ENCODE results near the gene SLC28A2.
A peak's percentile ranks its signal among the peaks of the same experiment; 100 is the strongest.
"Not testable (repeated sequence)": the region's sequence is repeated elsewhere in the genome, so short reads cannot be mapped to it uniquely, and the experiment has no call there.

SLC28A2 gene

DNA sequence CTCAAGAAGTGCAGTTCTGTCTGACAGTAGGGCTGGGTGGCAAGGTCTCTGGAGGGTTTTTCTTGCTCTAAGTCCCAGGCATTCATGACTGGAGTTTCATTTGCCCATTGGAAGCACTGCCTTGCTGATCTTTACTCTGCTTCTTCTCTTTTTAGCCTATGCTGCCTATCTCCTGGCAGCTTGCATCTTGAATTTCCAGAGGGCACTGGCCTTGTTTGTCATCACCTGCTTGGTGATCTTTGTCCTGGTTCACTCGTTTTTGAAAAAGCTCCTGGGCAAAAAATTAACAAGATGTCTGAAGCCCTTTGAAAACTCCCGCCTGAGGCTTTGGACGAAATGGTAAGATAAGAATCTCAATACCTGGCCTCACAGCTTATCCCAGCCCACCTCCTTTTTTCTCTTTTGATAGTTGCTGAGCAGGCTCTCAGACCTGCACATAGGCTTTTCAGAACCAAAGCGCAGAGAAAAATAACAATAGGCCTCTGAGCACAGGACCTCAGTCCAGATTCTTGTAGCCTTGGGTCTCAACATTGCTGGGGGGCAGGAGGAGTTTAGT is 10.9 kb downstream of the SLC28A2 start:
- DNase-seq: no peak

DNA sequence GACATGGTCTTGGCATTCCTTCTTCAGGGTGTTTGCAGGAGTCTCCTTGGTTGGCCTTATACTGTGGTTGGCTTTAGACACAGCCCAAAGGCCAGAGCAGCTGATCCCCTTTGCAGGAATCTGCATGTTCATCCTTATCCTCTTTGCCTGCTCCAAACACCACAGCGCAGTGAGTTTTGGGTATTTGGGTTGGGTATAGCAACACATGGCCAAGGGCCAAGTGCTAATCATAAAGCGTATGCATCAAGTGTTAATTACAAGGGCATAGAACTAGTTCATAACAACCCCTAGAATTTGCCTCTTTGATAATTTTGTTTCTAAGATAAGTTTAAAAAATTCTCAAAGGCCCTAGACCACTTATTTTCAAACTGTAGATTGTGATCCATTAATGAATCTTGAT is 11.8 kb downstream of the SLC28A2 start:
- DNase-seq: no peak

DNA sequence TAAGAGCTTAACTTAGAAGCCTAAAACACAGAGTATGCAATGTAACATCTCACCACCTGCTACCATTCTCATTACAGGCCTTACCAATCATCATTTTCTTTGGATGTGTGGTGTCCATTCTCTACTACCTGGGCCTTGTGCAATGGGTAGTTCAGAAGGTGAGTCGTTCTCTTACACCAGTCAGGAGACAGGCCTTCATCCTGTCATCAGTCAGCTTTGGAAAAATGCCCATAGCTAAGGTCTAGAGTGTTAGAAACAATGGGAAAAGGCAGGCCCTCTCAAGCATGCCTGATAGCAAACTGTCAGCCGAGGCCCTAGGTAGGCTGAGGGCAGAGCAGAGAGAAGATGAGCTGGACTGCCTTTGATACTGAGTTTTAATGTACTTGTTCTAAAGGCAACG is 13.5 kb downstream of the SLC28A2 start:
- no peak for DNase-seq

DNA sequence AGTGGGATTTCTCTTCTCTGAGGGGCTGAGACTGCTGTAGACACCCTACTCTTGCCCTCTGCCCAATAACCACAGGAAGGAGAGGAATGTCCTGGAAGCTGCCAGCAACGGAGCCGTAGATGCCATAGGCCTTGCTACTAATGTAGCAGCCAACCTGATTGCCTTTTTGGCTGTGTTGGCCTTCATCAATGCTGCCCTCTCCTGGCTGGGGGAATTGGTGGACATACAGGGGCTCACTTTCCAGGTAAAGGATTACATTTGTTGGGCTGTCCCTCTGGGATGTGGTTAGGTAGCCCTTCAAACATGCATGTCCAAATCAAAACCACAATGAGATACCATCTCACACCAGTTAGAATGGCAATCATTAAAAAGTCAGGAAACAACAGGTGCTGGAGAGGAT is 16.1 kb downstream of the SLC28A2 start:
- DNase-seq: no peak

DNA sequence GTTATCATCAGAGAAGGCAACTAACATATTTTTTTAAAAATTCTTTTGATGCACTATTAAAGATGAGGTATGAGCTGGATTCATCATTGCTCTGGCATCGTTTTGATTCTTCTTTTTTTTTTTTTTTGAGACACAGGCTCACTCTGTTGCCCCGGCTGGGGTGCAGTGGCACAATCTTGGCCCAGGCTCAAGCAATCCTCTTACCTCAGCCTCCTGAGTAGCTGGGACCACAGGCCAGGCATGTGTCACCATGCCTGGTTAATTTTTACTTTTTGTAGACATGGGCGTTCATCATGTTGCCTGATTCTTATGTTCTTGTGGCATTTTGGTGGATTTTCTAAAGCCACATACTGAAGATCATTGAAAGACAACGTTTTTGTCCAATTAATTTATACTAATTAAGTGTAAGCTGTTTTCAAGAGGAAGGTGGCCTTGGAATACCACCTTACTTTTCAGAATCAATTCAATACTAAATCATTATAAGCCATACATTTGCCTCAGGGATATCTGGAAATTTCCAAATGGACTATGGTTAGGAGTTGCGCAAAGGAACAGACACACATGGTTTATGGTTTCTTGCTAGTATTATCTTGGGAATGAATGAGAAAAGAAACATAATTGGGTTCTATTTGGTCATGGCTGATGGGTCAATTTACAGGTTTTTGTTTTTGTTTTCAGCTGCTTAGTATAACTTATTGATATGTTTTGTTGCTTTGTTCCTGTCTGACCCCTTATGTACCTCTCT is 22.8 kb downstream of the SLC28A2 start:
- no peak for DNase-seq

DNA sequence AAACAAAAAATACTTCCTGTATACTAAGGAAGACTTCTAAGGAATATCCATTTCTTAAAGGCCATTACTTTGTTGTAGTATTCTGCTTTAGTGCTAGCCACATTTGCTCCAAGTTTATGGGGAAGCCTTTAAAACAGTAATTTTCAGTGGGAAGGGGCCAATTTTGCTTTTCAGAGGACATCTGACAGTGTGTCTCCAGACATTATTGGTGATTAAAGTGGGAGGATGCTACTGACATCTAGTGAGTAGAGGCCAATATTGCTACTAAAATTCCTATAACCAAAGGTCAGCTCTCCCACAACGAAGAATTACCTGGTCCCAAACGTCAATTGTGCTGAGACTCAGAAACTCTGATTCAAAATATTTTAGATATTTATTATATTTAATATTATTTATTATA is 24.8 kb downstream of the SLC28A2 start:
- DNase-seq: no peak

DNA sequence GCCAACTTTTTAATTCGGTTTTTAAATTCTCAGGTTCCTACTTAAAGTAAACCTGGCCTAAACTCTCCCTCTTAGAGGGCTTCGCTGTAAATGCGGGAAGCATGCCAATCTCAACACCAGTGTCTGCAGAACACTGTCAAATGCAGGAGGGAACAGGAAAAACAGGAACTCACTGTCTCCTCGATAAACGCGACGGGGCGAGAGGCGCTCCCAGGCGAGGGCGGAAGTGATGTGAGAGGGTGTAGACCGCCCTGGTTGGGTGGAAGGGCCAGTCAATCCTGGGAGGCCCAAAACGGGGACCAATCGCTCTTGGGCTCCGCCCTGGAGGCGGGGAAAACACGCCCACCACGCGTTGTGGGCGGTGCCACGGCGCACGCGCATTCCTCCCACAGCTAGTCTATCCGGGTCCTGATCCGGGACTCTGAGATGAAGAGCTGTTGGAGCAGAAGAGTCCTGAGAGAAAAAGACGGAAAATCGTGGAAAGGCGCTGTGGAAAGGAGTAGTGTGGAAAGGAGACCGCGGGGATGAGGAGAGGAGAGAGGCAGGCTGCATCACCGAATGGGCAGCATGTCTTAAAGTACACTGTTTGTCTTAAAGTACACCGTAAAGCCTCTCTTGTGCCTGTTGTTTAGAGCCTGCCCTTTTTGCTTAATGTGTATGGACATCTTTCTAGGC is 27.1 kb downstream of the SLC28A2 start:
- peak; percentile 75 for DNase-seq

DNA sequence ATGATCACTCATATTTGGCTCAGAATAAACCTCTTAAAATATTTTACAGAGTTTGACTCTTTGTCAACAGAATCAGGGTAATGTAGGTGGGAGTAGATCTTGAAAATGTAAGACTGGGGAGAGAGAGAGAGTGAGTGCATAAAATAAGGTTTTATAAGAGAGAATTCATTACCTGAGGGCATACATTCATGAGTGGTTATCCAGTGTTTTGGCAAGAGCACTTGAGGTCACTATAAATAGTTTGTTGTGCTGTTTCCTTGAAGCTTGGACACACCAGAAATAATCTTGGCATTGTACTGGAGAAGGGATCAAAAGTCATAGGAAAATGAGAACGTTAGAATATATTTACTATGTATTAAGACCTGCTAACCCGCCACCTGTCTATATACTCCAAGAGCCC is 33.4 kb downstream of the SLC28A2 start:
- DNase-seq: no peak

DNA sequence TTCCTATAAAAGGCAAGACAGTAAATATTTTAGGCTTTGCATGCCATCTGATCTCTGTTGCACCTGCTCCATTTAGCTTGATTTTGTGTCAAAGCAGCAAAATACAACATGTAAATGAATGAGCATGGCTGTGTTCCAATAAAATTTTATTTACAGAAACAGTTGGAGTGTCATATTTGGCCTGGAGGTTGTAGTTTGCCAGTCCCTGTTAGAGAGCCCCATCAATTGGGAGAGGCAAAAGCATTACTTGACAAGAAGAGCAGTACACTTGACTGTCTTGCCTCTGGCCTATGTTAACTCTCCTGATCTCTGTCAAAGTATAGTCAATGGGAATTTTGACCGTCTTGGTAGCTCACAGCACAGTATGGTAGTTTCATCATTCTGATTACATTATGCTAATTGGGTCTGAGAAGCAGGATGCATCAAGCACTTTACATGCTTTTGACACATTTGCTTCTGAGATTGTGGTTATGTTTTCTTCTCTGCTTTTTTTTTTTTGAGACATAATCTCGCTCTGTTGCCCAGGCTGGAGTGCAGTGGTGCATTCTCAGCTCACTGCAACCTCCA is 35.4 kb downstream of the SLC28A2 start:
- DNase-seq: no peak

DNA sequence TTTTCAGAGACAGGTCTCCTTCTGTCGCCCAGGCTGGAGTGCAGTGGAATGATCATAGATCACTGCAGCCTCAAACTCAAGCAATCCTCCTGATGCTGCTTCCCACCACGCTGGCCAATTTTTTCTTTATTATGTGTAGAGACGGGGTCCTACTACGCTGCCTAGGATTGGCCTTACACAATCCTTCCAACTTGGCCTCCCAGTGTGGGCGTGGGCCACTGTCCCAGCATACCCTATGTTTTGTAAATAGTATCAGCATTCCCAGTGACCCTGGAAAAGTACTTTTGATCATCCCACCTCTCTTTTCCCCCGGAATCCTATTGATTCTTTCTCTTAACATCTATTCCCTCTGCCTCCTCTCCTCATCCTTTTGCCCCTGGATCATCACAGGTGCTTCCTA is 36.9 kb downstream of the SLC28A2 start:
- no peak for DNase-seq

DNA sequence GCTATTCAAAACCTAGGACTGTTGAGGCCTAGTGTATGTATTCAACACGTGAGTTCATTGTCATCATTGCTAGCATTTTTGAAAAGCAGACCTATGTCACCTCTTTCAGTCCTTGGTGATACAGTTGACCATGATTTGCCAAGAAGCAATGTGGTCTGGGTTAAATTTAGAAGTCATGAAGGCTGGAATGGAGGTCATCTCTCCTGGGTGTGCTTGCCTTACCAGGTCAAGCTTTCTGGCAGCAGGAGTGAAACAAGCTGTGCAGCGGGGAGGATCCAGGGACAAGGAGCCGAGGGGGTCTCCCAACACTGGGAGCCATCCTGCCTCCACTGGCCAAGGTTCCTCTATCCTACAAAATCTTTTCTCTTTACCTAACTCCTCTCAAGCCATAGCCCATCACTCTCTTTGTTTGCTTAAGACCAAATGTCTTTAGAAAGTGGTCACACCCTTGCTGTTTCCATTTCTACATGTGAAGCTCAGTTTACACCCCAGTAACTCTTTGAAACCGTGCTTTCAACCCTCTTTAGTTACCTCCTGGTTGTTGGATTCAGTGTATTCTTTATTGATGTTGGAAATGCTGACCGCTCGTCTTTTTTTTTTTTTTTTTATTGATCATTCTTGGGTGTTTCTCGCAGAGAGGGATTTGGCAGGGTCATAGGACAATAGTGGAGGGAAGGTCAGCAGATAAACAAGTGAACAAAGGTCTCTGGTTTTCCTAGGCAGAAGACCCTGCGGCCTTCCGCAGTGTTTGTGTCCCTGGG is 40.0 kb downstream of the SLC28A2 start:
- DNase-seq: no peak

DNA sequence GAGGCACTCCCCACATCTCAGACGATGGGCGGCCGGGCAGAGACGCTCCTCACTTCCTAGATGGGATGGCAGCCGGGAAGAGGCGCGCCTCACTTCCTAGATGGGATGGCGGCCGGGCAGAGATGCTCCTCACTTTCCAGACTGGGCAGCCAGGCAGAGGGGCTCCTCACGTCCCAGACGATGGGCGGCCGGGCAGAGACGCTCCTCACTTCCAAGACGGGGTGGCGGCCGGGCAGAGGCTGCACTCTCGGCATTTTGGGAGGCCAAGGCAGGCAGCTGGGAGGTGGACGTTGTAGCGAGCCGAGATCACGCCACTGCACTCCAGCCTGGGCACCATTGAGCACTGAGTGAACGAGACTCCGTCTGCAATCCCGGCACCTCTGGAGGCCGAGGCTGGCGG is 41.3 kb downstream of the SLC28A2 start:
- DNase-seq: not testable (repeated sequence)

DNA sequence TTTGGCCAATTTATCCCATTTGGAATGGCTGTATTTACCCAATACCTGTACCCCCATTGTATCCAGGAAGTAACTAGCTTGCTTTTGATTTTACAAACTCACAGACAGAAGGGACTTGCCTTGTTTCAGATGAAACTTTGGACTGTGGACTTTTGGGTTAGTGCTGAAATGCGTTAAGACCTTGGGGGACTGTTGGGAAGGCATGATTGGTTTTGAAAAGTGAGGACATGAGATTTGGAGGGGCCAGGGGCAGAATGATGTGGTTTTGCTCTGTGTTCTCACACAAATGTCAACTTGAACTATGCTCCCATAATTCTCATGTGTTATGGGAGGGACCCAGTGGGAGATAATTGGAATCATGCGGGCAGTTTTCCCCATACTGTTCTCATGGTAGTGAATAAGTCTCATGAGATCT is 46.9 kb downstream of the SLC28A2 start:
- DNase-seq: not testable (repeated sequence)

DNA sequence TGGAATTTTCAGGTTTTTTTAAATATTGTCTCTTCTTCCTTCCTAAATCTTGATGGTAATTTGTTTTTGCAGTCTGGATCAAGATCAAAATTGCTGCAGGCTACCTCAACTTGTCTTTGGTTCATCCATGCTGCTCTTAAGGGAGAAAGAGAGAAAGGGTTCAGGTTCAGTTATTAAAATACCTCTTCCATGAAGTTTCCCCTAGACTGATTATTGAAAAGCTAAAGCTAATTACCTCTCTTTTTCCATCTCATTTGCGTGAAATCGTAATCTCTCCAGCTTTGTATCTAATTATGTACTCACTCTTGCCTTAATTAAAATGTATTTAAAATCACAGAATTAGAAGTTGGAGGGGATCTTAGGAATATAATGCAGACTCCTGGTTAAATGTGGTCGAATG is 52.7 kb downstream of the SLC28A2 start:
- no peak for DNase-seq

DNA sequence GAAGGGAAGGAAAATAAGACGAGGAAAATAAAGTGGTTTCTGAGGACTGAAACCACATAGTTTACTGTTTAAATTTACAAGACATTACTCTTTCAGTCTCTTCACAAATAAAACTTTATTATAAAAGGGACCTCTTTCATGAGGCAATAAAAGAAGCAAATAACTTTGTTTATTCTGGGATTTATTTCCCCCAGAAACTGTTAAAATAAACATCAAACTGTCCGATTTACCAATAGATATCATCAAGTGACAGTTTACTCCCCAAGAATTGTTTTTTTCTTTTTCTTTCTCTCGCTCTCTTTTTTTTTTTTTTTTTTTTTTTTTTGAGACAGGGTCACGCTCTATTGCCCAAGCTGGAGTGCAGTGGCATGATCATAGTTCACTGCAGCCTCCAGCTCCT is 54.1 kb downstream of the SLC28A2 start:
- no peak for DNase-seq

DNA sequence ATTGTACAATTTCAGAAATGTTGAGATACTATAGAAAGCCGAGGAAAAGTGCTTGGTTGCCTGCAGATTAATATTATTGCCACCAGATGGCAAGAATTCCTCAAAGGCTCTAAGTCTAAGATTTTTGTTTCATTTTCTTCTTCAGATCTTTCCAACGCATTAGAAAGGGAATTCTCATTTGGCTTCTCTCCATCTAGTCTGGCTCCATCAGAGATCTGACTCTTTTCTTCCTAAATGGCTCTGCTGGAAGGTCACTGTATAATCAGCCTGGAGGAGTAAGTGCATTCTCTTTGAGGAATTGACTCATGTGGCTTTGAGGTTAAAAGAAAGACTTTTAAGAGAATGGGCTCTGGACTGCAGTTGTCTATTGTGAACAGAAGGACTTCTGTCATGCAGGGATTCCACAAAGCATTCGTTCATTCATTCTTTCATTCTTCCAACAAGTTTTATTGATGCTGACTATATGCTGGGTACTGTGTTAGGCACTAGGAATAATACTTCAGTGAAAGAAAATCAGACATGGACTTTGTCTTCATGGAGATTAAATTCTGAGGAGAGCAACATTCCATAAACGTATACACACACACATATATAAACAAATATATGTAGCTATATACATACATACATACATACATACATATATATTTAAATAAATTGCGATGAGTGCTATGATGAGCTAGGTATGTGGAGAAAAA is 55.3 kb downstream of the SLC28A2 start:
- no peak for DNase-seq

DNA sequence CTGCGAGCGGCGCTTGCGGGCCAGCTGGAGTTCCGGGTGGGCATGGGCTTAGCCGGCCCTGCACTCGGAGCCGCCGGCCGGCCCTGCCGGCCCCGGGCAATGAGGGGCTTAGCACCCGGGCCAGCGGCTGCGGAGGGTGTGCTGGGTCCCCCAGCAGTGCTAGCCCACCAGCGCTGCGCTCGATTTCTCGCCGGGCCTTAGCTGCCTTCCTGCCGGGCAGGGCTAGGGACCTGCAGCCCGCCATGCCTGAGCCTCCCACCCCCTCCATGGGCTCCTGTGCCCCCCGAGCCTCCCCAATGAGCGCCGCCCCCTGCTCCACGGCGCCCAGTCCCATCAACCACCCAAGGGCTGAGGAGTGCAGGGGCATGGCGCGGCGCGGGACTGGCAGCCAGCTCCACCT is 62.1 kb downstream of the SLC28A2 start:
- DNase-seq: not testable (repeated sequence)

DNA sequence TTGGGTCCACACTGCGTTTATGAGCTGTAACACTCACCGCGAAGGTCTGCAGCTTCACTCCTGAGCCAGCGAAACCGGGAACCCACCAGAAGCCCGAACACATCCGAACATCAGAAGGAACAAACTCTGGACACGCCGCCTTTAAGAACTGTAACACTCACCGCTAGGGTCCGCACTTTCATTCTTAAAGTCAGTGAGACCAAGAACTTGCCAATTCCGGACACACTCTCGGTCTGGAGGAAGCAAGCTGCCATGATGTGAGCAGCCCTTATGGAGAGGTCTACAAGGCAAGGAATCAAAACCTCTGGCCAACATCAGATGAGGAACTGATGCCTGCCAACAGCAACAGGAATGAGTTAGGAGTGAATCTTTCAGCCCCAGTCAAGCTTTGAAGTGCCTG is 62.9 kb downstream of the SLC28A2 start:
- no peak for DNase-seq

DNA sequence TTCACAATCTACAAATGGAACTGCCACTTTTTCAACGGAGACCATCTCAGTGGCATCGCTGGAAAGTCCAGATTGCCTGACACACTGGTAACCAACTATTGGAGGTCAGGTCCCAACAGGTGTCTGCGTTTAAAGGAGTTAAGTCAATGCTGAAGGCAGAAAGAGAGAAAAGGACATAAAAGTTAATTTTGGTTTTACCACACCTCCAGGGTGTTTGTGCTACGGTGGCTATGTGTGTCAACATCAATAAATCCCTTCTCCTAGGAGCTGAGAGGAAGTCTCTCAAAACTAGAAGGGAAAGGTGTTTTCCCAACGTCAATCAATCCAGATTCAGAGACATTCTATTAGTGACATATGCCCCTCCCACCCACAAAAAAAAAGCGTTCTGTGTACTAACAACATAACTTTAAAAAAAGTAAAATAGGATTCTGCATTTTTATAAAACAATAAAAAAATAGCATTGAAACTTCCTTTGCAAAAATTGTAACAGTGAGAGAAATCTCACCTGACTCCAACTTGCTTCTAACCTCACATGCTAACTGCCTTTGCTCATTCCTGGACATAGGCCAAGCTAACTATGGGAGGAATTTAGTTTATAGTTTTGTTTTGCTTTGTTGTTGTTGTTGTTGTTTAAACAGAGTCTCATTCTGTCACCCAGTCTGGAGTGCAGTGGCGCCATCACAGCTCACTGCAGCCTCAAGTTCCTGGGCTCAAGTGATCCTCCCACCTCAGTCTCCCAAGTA is 67.6 kb downstream of the SLC28A2 start:
- DNase-seq: no peak

DNA sequence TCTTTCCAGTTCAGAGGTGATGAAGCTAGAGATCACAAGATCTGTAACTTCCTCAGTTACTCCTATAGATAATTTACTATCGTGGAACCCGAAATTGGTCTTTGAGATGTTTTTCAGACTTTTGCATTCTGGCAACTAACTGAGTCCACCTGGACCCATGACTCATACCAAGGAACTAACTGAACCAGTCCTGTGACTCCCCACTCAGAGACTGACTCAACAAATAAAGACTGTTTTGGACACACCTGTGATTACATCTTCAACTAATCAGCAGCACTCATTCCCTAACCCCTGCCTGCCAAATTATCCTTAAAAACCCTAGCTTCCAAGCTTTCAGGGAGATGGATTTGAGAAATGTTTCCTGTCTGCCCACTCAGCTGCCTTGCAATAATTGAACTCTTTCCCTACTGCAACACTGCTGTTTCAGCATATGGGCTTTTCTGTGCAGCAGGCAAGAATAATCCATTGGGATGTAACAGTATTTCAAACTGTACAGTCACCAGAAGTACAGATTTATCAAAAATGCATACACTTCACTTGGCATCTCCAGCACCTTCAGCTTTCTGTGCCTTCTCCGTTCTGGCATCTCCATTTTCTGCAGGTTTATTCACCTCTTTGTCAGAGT is 68.7 kb downstream of the SLC28A2 start:
- no peak for DNase-seq

DNA sequence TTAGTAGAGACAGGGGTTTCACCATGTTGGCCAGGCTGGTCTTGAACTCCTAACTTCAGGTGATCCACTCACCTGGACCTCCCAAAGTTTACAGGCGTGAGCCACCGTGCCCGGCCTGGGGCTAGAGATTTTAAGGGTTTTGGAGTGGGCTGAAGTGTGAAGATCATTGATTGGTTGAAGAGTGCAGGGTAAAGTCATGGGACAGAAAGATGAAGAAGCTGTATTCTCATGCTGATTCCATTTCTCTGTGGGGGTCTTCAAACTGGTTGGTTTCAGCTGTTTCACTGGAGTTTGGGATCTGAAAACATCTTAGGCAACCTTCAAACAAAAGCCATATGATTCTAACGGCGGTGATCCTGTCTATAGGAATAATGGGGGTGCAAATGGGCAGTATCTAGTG is 74.2 kb downstream of the SLC28A2 start:
- DNase-seq: no peak

DNA sequence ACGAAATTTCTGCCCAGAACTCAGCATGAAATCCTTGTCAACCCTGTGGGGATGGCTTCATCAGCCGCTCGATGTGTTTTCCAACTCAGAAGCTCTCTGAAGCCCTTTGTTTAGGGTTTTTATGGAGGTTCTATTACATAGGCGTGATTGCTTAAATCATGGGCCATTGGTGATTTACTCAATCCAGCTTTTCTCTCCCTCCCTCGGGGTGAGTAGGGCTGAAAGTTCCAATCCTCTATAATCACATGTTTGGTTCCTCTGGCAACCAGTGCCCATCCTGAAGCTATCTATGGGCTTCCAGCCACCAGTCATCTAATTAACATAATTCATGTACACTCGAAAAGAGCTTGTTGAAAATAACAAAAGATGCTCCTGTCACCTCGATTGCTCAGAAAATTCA is 74.7 kb downstream of the SLC28A2 start:
- no peak for DNase-seq
